Measurements from ENCODE around the gene SPOCD1.
"Not testable (repeated sequence)": the region's sequence is repeated elsewhere in the genome, so short reads cannot be mapped to it uniquely, and the experiment has no call there.

The SPOCD1 gene

GRCh38 chr1:31828926-31829690 is 13.3 kb upstream of the SPOCD1 start:
- no peak for DNase-seq

GRCh38 chr1:31828341-31828740 is 12.5 kb upstream of the SPOCD1 start:
- no peak for DNase-seq

GRCh38 chr1:31823780-31824179 is 8.0 kb upstream of the SPOCD1 start:
- DNase-seq: no peak

- no peak for DNase-seq
Observed at GRCh38 chr1:31822766-31823165, 6.9 kb upstream of the SPOCD1 start.

GRCh38 chr1:31820196-31820595 is 4.4 kb upstream of the SPOCD1 start:
- DNase-seq: not testable (repeated sequence)

- no peak for DNase-seq
Observed at GRCh38 chr1:31818206-31818605, 2.4 kb upstream of the SPOCD1 start.

- peak in 1 of 2 donors; percentile 23 for DNase-seq
Observed at GRCh38 chr1:31816947-31817346, 1.1 kb upstream of the SPOCD1 start.

GRCh38 chr1:31816501-31816900 is 679 bp upstream of the SPOCD1 start:
- not testable (repeated sequence) for DNase-seq

GRCh38 chr1:31815307-31815645 is 546 bp downstream of the SPOCD1 start:
- no peak for DNase-seq

GRCh38 chr1:31814631-31815306 is 1.1 kb downstream of the SPOCD1 start:
- DNase-seq: no peak

- DNase-seq: no peak
Observed at GRCh38 chr1:31814041-31814511, 1.7 kb downstream of the SPOCD1 start.

- no peak for DNase-seq
Observed at GRCh38 chr1:31812158-31812829, 3.5 kb downstream of the SPOCD1 start.

- DNase-seq: no peak
Observed at GRCh38 chr1:31811605-31812004, 4.2 kb downstream of the SPOCD1 start.

GRCh38 chr1:31809698-31810097 is 6.1 kb downstream of the SPOCD1 start:
- no peak for DNase-seq

GRCh38 chr1:31807273-31808048 is 8.4 kb downstream of the SPOCD1 start:
- DNase-seq: no peak

GRCh38 chr1:31805318-31805717 is 10.5 kb downstream of the SPOCD1 start:
- no peak for DNase-seq

- no peak for DNase-seq
Observed at GRCh38 chr1:31804098-31804497, 11.7 kb downstream of the SPOCD1 start.

GRCh38 chr1:31803610-31804009 is 12.2 kb downstream of the SPOCD1 start:
- DNase-seq: no peak

- no peak for DNase-seq
Observed at GRCh38 chr1:31802190-31803150, 13.4 kb downstream of the SPOCD1 start.

- no peak for DNase-seq
Observed at GRCh38 chr1:31801458-31801857, 14.4 kb downstream of the SPOCD1 start.

- DNase-seq: no peak
Observed at GRCh38 chr1:31800674-31800967, 15.2 kb downstream of the SPOCD1 start.

All from CD4-positive, alpha-beta T cell treated with Interleukin-1 beta for 1 hour (primary cell).